Smooth muscle cell (in vitro differentiated cells): ENCODE results near the gene DES. TPM values are rescaled to one million over a fixed set of nuclear protein-coding genes. Genes with fewer than 3 reads are reported as not detected.

Experiments
- DNase-seq: peaks from one replicate; lab custom pipeline; 2025; ENCODE audit not compliant: unreplicated experiment; lab: John Stamatoyannopoulos, UW
- H2AFZ ChIP-seq: fragments of 200-600 bp; sonication (generic); 2 replicates; pipeline ENCODE4 v1.6.0; 2016; ENCODE audit warnings: antibody characterized with exemption, low read depth, mild to moderate bottlenecking
- H3F3A ChIP-seq: fragments of 200-600 bp; sonication (generic); 2 replicates; pipeline ENCODE4 v1.6.0; 2017; ENCODE audit warnings: antibody characterized with exemption, low read depth
- H3K27ac ChIP-seq: fragments of 200-600 bp; sonication (generic); 2 replicates; pipeline ENCODE4 v1.5.1; 2016; ENCODE audit warnings: low read depth, mild to moderate bottlenecking
- H3K27me3 ChIP-seq: fragments of 200-600 bp; sonication (generic); 2 replicates; pipeline ENCODE4 v1.6.1; 2016; ENCODE audit warnings: low read depth, mild to moderate bottlenecking
- H3K36me3 ChIP-seq: fragments of 200-600 bp; sonication (generic); 2 replicates; pipeline ENCODE4 v1.5.1; 2016; ENCODE audit warnings: low read depth
- H3K4me1 ChIP-seq: fragments of 200-600 bp; sonication (generic); 2 replicates; pipeline ENCODE4 v1.5.1; 2016; ENCODE audit warnings: low read depth
- H3K4me2 ChIP-seq: fragments of 200-600 bp; sonication (generic); 2 replicates; pipeline ENCODE4 v1.6.0; 2016; ENCODE audit warnings: mild to moderate bottlenecking
- H3K4me3 ChIP-seq: fragments of 200-600 bp; sonication (generic); 2 replicates; pipeline ENCODE4 v1.5.1; 2016; ENCODE audit warnings: mild to moderate bottlenecking
- H3K79me2 ChIP-seq: fragments of 200-600 bp; sonication (generic); 2 replicates; pipeline ENCODE4 v1.6.0; 2016; ENCODE audit warnings: low read depth, mild to moderate bottlenecking
- H3K9ac ChIP-seq: fragments of 200-600 bp; sonication (generic); 2 replicates; pipeline ENCODE4 v1.6.0; 2016; ENCODE audit warnings: low read depth
- H3K9me3 ChIP-seq: fragments of 200-600 bp; sonication (generic); replicated peaks from 2 replicates; pipeline ENCODE4 v1.5.1; 2016; ENCODE audit warnings: low read depth
- H4K20me1 ChIP-seq: fragments of 200-600 bp; sonication (generic); 2 replicates; pipeline ENCODE4 v1.6.0; 2016; ENCODE audit warnings: low read depth
- WGBS: methylation state at CpG from one replicate; pipeline ENCODE4 v1.1.7; 2016; ENCODE audit warnings: low lambda C conversion rate; 5-methylcytosine and 5-hydroxymethylcytosine counted together
- polyA plus RNA-seq: library from polyadenylated mRNA; unstranded; fragments of >200 nt; fragmentation: Nextera tagmentation; extraction: Ambion mirVana; gene quantifications from 2 replicates; pipeline ENCODE4 v1.2.1, GENCODE V29; 2016
- total RNA-seq: library from RNA; depleted of rRNA; stranded (reverse); fragments of >200 nt; gene quantifications from 2 replicates; pipeline ENCODE4 v1.2.3, GENCODE V29; 2014
- TF ChIP-seq, protein P1 (sequence below): fragments of 200-600 bp; sonication (generic); IDR thresholded peaks from 2 replicates; pipeline ENCODE4 v1.5.1; 2017; ENCODE audit warnings: borderline replicate concordance, mild to moderate bottlenecking, antibody characterized with exemption; ENCODE audit not compliant: insufficient read depth, poor library complexity, severe bottlenecking

DES gene
- total and polyA plus RNA-seq, 2 experiments from 2014 or later = 103 to 109 TPM

DNA sequence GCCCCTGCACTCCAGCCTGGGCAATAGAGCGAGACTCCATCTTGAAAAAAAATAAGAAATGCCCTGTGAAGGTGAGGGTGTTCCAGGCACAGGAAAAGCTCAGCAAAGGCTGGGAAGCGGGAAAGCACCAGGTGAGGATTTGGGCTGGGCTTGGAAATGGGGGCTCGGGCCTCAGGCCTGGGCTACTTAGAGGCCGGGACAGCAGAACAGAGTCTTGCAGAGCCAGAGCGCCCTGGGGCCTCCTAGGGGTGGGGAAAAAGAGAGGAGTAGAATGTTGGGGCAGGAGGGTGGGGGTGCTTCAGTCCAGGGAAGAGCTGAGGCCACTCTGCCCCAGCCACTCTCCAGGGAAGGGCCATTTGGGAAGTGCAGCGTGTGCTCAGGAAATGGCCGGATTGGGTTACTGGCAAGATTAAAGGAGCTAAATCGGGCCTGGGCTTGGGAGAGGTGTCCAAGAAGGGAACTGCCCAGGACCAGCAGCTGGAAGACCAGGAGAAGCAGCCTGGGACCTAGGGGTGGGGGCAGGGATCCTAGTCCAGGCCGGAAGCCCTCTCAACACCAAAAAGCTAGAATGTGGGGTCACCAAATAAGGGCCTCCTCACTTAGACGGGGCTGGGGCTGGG lies 13.8 kb upstream of the DES start:
- Histone ChIP-seq H3K4me3 (no peak overlapping the region), H3F3A (peaks cover 20% of the 10 kb centered on the region), H3K79me2 (no peaks in the 10 kb centered on the region), H3K4me2 (peak overlapping the region; percentile 9), H3K4me1 (peaks cover 9% of the 10 kb centered on the region), H3K9me3 (no peaks in the 10 kb centered on the region), H3K27ac (peak overlapping the region; percentile 2), H3K9ac (no peak overlapping the region), H4K20me1 (no peaks in the 10 kb centered on the region), H3K36me3 (no peaks in the 10 kb centered on the region), H3K27me3 (no peaks in the 10 kb centered on the region), H2AFZ (peak overlapping the region; percentile 28)
- WGBS = 66% methylated on average over 10 of the region's 10 CpGs
- TF ChIP-seq, protein P1, sequence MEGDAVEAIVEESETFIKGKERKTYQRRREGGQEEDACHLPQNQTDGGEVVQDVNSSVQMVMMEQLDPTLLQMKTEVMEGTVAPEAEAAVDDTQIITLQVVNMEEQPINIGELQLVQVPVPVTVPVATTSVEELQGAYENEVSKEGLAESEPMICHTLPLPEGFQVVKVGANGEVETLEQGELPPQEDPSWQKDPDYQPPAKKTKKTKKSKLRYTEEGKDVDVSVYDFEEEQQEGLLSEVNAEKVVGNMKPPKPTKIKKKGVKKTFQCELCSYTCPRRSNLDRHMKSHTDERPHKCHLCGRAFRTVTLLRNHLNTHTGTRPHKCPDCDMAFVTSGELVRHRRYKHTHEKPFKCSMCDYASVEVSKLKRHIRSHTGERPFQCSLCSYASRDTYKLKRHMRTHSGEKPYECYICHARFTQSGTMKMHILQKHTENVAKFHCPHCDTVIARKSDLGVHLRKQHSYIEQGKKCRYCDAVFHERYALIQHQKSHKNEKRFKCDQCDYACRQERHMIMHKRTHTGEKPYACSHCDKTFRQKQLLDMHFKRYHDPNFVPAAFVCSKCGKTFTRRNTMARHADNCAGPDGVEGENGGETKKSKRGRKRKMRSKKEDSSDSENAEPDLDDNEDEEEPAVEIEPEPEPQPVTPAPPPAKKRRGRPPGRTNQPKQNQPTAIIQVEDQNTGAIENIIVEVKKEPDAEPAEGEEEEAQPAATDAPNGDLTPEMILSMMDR = no peak
- DNase-seq = no peak

DNA sequence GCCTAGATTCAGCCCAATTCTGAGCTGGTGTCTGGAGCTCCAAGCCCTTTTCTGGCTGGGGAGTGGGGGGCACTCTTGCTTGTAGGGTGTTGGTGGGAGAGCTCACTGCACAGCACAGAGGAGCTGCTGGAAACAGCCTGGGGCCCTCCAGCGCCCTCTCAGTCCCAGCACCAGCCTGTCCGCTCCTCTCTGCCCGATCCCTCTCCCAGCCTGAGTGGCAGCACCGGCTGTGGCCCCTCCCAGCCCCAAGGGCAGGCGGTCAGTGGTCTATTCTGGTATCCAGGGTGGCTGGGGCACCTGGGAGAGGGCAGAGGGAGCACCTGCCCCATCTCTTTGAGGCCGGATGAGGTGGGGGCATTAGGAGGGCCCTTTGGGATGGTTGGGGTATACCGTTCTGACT lies 13.2 kb upstream of the DES start:
- H4K20me1 ChIP-seq = no peaks in the 10 kb centered on the region
- H3K9me3 ChIP-seq = no peaks in the 10 kb centered on the region
- TF ChIP-seq, protein P1 = no peak
- peak overlapping the region; percentile 28 for H2AFZ ChIP-seq
- no peaks in the 10 kb centered on the region for H3K27me3 ChIP-seq
- peak overlapping the region; percentile 2 for H3K27ac ChIP-seq
- no peak overlapping the region for H3K9ac ChIP-seq
- no peaks in the 10 kb centered on the region for H3K36me3 ChIP-seq
- peaks cover 16% of the 10 kb centered on the region for H3F3A ChIP-seq
- H3K79me2 ChIP-seq = no peaks in the 10 kb centered on the region
- no peak overlapping the region for H3K4me3 ChIP-seq
- WGBS = 65% methylated on average over 7 of the region's 7 CpGs
- DNase-seq = no peak
- H3K4me2 ChIP-seq = peak overlapping the region; percentile 9
- H3K4me1 ChIP-seq = peaks cover 9% of the 10 kb centered on the region

DNA sequence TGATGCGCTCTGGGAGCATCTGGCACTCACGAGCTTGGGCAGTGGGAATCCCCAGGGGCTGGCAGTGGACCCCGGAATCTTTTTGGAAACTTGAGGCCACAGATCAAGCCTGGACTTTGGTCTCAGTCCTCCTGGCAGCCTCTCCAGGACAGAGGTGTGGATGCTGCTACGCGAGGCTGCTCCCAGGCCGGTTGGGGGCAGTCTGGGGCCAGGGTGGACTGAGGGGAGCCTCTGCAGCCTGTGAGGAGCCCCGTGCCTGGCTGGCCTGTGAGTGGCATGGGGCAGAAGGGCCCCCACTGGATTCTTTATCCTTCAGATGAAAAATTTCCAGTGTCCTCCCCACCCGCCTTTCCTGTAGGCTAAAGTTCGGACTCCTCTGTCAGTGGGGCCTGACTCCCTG lies 12.7 kb upstream of the DES start:
- no peak for DNase-seq
- Histone ChIP-seq H3K27ac (peak overlapping the region; percentile 81), H2AFZ (peak overlapping the region; percentile 28), H4K20me1 (no peaks in the 10 kb centered on the region), H3K27me3 (no peaks in the 10 kb centered on the region), H3F3A (peaks cover 11% of the 10 kb centered on the region), H3K4me3 (no peak overlapping the region), H3K9ac (no peak overlapping the region), H3K9me3 (no peaks in the 10 kb centered on the region), H3K36me3 (no peaks in the 10 kb centered on the region), H3K4me2 (no peak overlapping the region), H3K79me2 (no peaks in the 10 kb centered on the region), H3K4me1 (peaks cover 9% of the 10 kb centered on the region)
- WGBS = 76% methylated on average over 9 of the region's 9 CpGs
- TF ChIP-seq, protein P1 = no peak
